HepG2 (cell line): ENCODE measurements around the gene CRYBA1. TPM values are rescaled to one million over a fixed set of nuclear protein-coding genes. Genes with fewer than 3 reads are reported as not detected.

Experiments used
- ATAC-seq: fragments of 200-7000 bp; cut with Tn5 transposase; 3 replicates; pipeline ENCODE4 v1.9.1; 2020; ENCODE audit warnings: mild to moderate bottlenecking, moderate library complexity
- BruUV-seq: library from RNA; stranded (reverse); fragments of 400-500 nt; replicated peaks from 2 replicates; lab custom pipeline; 2021; lab: Mats Ljungman, UMichigan
- CTCF ChIA-PET: fragments of 300-600 bp; formaldehyde crosslinking; extraction: SDS; loops from one replicate; lab custom pipeline; 2021; ENCODE audit warnings: low total read pairs, inconsistent platforms, low intra/inter-chr PET ratio; lab: Yijun Ruan, JAX
- POLR2A ChIA-PET: fragments of 350-600 bp; sonication (Branson Sonifier 250); formaldehyde crosslinking; loops from one replicate; lab custom pipeline; 2020; ENCODE audit warnings: antibody characterized with exemption, inconsistent platforms; lab: Yijun Ruan, JAX
- DNase-seq: peaks from one replicate; pipeline ENCODE4 v3.0.0-alpha.2; 2015; ENCODE audit warnings: low spot score
- FAIRE-seq: peaks from 3 replicates; lab custom pipeline; 2011; peaks lifted over from hg19 to GRCh38; lab: Jason Lieb, UNC
- H2AFZ ChIP-seq: one replicate; pipeline ENCODE4 v1.6.1; 2011; ENCODE audit warnings: low read length, inconsistent platforms
- H3K27ac ChIP-seq: fragments of 300-600 bp; 3 replicates; pipeline ENCODE4 v1.8.0; 2011; ENCODE audit warnings: mixed run types, mild to moderate bottlenecking, mixed read lengths, low read length, inconsistent platforms; ENCODE audit not compliant: insufficient read depth; ENCODE audit errors: extremely low read length
- H3K27me3 ChIP-seq, 2 experiments: fragments of 200-600 bp in 1 of 2; 2 replicates in 1 of 2; 3 replicates in 1 of 2; pipeline versions ENCODE4 v1.6.0 to v1.8.0; 2011; ENCODE audit warnings: low read length in 2 of 2, mild to moderate bottlenecking in 2 of 2, moderate library complexity in 2 of 2, inconsistent platforms in 1 of 2; ENCODE audit not compliant: insufficient read depth in 2 of 2, control insufficient read depth in 1 of 2
- H3K36me3 ChIP-seq, 2 experiments: fragments of 200-600 bp in 1 of 2; replicated peaks in 1 of 2; 2 replicates in 1 of 2; 3 replicates in 1 of 2; pipeline versions ENCODE4 v1.5.1 to v1.8.0; 2011; ENCODE audit warnings: low read length in 2 of 2, inconsistent platforms in 1 of 2; ENCODE audit not compliant: insufficient read depth in 2 of 2, control insufficient read depth in 1 of 2
- H3K4me1 ChIP-seq: 2 replicates; pipeline ENCODE4 v1.5.1; 2012; ENCODE audit warnings: low read length, inconsistent platforms; ENCODE audit not compliant: insufficient read depth
- H3K4me2 ChIP-seq: 2 replicates; pipeline ENCODE4 v1.6.0; 2011; ENCODE audit warnings: low read depth, low read length, inconsistent platforms
- H3K4me3 ChIP-seq, 3 experiments: fragments of 200-600 bp in 1 of 3; sonication (generic), shearing (Covaris generic) in 1 of 3; replicated peaks in 1 of 3; 2 replicates each; pipeline ENCODE4 v1.5.1; 2011 to 2016; ENCODE audit warnings: low read length in 3 of 3, inconsistent platforms in 2 of 3, low read depth in 2 of 3, mild to moderate bottlenecking in 2 of 3, control low read depth in 1 of 3, mixed read lengths in 1 of 3; ENCODE audit not compliant: insufficient read depth in 1 of 3
- H3K79me2 ChIP-seq: one replicate; pipeline ENCODE4 v1.6.1; 2011; ENCODE audit warnings: low read length, inconsistent platforms; ENCODE audit not compliant: insufficient read depth
- H3K9ac ChIP-seq: 2 replicates; pipeline ENCODE4 v1.6.0; 2011; ENCODE audit warnings: mild to moderate bottlenecking, low read depth, low read length, inconsistent platforms; ENCODE audit not compliant: insufficient read depth
- H3K9me3 ChIP-seq: 2 replicates; pipeline ENCODE4 v1.5.1; 2012; ENCODE audit warnings: mild to moderate bottlenecking, low read length
- H4K20me1 ChIP-seq: 2 replicates; pipeline ENCODE4 v1.6.0; 2011; ENCODE audit warnings: inconsistent platforms, mild to moderate bottlenecking, low read length, moderate library complexity; ENCODE audit not compliant: insufficient read depth
- CEBPB ChIP-seq: IDR thresholded peaks from 2 replicates; pipeline ENCODE4 v1.6.1; 2011; ENCODE audit warnings: low read depth, low read length, improper control_type of control experiment, borderline replicate concordance
- CEBPG ChIP-seq: IDR thresholded peaks from 2 replicates; pipeline ENCODE4 v1.6.1; 2016
- GPN1 ChIP-seq: sonication (generic); formaldehyde crosslinking; IDR thresholded peaks from 2 replicates; pipeline ENCODE4 v1.5.1; 2020; ENCODE audit warnings: missing genetic modification reagents, borderline replicate concordance
- PCBP2 ChIP-seq: fragments of 200-400 bp; formaldehyde crosslinking; optimal IDR thresholded peaks from 2 replicates; pipeline ENCODE3; 2018; ENCODE audit warnings: low read length, low read depth; ENCODE audit not compliant: poor library complexity, severe bottlenecking
- RBM22 ChIP-seq: fragments of 200-400 bp; formaldehyde crosslinking; optimal IDR thresholded peaks from 2 replicates; pipeline ENCODE3; 2017; ENCODE audit warnings: mild to moderate bottlenecking, low read length, moderate library complexity
- SKI ChIP-seq: fragments of 450-650 bp; IDR thresholded peaks from one replicate; pipeline ENCODE4 v1.6.1; 2018; ENCODE audit warnings: mild to moderate bottlenecking; ENCODE audit not compliant: partially characterized antibody
- SKIL ChIP-seq: sonication (generic); formaldehyde crosslinking; IDR thresholded peaks from 2 replicates; pipeline ENCODE4 v1.8.0; 2022; ENCODE audit warnings: missing genetic modification reagents, mild to moderate bottlenecking, moderate library complexity, borderline replicate concordance
- ZFAT ChIP-seq: sonication (generic); formaldehyde crosslinking; conservative IDR thresholded peaks from 2 replicates; pipeline ENCODE4 v1.8.1; 2023; ENCODE audit warnings: missing genetic modification reagents, inconsistent platforms
- ZFP90 ChIP-seq: sonication (generic); formaldehyde crosslinking; IDR thresholded peaks from 2 replicates; pipeline ENCODE4 v1.8.0; 2022; ENCODE audit warnings: missing genetic modification reagents, mild to moderate bottlenecking, inconsistent platforms, borderline replicate concordance
- ZNF7 ChIP-seq: IDR thresholded peaks from 2 replicates; pipeline ENCODE4 v1.6.1; 2016; ENCODE audit warnings: missing biosample characterization, missing genetic modification reagents
- WGBS: methylation state at CpG from one replicate; pipeline ENCODE4 v1.1.6; 2017; ENCODE audit warnings: low lambda C conversion rate; 5-methylcytosine and 5-hydroxymethylcytosine counted together
- in situ Hi-C: cut with HindIII; loops from 2 replicates; pipeline ENCODE4 v1.10.0; 2017; ENCODE audit warnings: low pct_unique_long_range_greater_than_20kb; ENCODE audit not compliant: extremely low pct_ligation_motif_present
- intact Hi-C: fragments of 100-400 bp; cut with micrococcal nuclease; formaldehyde crosslinking; loops from one replicate; pipeline ENCODE4 v1.10.0; 2022; ENCODE audit not compliant: unreplicated experiment
- polyA plus RNA-seq, 8 experiments: library from polyadenylated mRNA; depleted of rRNA in 3 of 8; stranded (reverse) in 7 of 8; unstranded in 1 of 8; fragments of >200 nt; fragmentation: Illumina TruSeq in 4 of 8; extraction: Trizol in 4 of 8; gene quantifications; 2 replicates each; pipeline versions ENCODE4 v1.2.1 to v1.2.3, GENCODE V29; 2011 to 2016; ENCODE audit warnings: low read depth in 4 of 8, missing spikeins in 1 of 8, mixed read lengths in 1 of 8; ENCODE audit not compliant: insufficient read depth in 1 of 8
- total RNA-seq, 5 experiments: library from RNA; depleted of rRNA; stranded (reverse); fragments of >200 nt; fragmentation: Illumina TruSeq; extraction: Trizol; gene quantifications; 2 replicates each; pipeline ENCODE4 v1.2.3, GENCODE V29; 2016; ENCODE audit warnings: low read depth in 1 of 5
- TF ChIP-seq, protein P1 (sequence below): sonication (generic); formaldehyde crosslinking; IDR thresholded peaks from 2 replicates; pipeline ENCODE4 v1.5.0; 2020; ENCODE audit warnings: missing genetic modification reagents, mild to moderate bottlenecking, borderline replicate concordance

Gene CRYBA1
- total and polyA plus RNA-seq, 2 of the 13 experiments (the other 11 are each of a cell fraction or from before 2014, with no cell fraction given), result not detected

DNA sequence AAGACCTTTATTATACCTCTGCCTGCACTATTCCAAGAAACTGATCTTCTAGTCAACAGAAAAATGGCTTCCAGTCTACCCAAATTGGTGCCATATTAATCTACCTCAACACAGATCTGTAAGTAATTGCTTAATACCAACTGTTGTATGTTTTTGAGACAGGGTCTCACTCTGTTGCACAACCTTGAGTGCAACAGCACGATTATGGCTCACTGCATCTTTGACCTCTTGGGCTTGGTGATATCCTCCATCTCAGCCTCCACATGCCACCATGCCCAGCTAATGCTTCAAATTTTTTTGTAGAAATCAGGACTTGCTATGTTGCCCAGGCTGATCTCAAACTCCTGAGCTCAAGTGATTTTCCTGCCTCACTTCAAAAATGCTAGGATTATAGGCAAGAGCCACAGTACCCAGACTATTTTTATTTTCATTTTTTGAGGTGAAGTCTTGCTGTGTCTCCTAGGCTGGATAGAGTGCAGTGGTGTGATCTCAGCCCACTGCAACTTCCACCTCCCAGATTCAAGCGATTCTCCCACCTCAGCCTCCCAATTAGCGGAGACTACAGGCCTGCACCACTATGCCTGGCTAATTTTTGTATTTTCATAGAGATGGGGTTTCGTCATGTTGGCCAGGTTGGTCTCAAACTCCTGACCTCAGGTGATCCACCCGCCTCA lies 32.9 kb downstream of the CRYBA1 start:
- Histone ChIP-seq H3K4me3 (no peak overlapping the region), H4K20me1 (peaks cover 90% of the 10 kb centered on the region), H3K4me1 (peaks cover 81% of the 10 kb centered on the region), H3K27ac (no peak overlapping the region), H3K27me3 (no peaks in the 10 kb centered on the region), H3K9ac (no peak overlapping the region), H3K4me2 (no peak overlapping the region), H3K79me2 (peaks cover 87% of the 10 kb centered on the region), H3K9me3 (no peaks in the 10 kb centered on the region), H2AFZ (no peak overlapping the region), H3K36me3 (peaks cover 5 to 17% of the 10 kb centered on the region in 2 experiments; a peak in 4 of 5 replicates)
- in situ Hi-C loops, result no loop called here
- POLR2A ChIA-PET, result interaction anchor here (0.9 kb wide), 1 partner anchor 49 kb away, joined by 3 read pairs; no protein-coding TSS in a partner anchor
- FAIRE-seq (no peak), ATAC-seq (no peak)
- CTCF ChIA-PET, result no interaction called here
- WGBS, result 83% methylated on average over 5 of the region's 5 CpGs
- no peak for TF ChIP-seq SKI
- peak; percentile 55; the same call in 1 of the 2 replicates for TF ChIP-seq CEBPB
- no peak for TF ChIP-seq ZFAT (CRISPR knock-in tag)
- peak; percentile 50 for TF ChIP-seq CEBPG (CRISPR knock-in tag)
- TF ChIP-seq, protein P1, sequence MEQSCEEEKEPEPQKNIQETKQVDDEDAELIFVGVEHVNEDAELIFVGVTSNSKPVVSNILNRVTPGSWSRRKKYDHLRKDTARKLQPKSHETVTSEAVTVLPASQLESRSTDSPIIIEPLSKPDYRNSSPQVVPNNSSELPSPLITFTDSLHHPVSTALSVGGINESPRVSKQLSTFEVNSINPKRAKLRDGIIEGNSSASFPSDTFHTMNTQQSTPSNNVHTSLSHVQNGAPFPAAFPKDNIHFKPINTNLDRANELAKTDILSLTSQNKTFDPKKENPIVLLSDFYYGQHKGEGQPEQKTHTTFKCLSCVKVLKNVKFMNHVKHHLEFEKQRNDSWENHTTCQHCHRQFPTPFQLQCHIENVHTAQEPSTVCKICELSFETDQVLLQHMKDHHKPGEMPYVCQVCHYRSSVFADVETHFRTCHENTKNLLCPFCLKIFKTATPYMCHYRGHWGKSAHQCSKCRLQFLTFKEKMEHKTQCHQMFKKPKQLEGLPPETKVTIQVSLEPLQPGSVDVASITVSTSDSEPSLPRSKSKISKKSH, result no peak
- TF ChIP-seq ZNF7 (CRISPR knock-in tag), result no peak
- no peak for TF ChIP-seq PCBP2
- TF ChIP-seq RBM22, result peak; percentile 78
- TF ChIP-seq GPN1, result no peak
- TF ChIP-seq ZFP90 (CRISPR knock-in tag), result no peak
- TF ChIP-seq SKIL (CRISPR knock-in tag), result no peak
- TF ChIP-seq, all 625 proteins: peak for 3
- no TSS peak for BruUV-seq
- intact Hi-C loops, result no loop called here
- no peak for DNase-seq
